AG04450 (cell line): Measurements from ENCODE around the gene PPIF. TPM values are rescaled to one million over a fixed set of nuclear protein-coding genes. Genes with fewer than 3 reads are reported as not detected.
"Not testable (repeated sequence)": the region's sequence is repeated elsewhere in the genome, so short reads cannot be mapped to it uniquely, and the experiment has no call there.

Experiments used
- CTCF ChIA-PET: fragments of 300-600, 350-600 bp; formaldehyde crosslinking; extraction: SDS; loops from one replicate; lab custom pipeline; 2022; ENCODE audit warnings: antibody characterized with exemption, inconsistent platforms; lab: Charles Lee
- POLR2A ChIA-PET: fragments of 350-600 bp; formaldehyde crosslinking; extraction: SDS; loops from one replicate; lab custom pipeline; 2021; ENCODE audit warnings: antibody characterized with exemption, inconsistent platforms; lab: Yijun Ruan, JAX
- DNase-seq: peaks from one replicate; pipeline ENCODE4 v3.0.0-alpha.2; 2011; ENCODE audit warnings: low read depth, low spot score
- H3K27ac ChIP-seq: one replicate; pipeline ENCODE4 v1.5.1; 2012; ENCODE audit warnings: low read depth, low read length, control low read depth
- H3K27me3 ChIP-seq: one replicate; pipeline ENCODE4 v1.6.0; 2012; ENCODE audit warnings: low read length; ENCODE audit not compliant: control insufficient read depth, insufficient read depth
- H3K4me3 ChIP-seq: 2 replicates; pipeline ENCODE4 v1.5.1; 2011; ENCODE audit warnings: mild to moderate bottlenecking, low read depth, low read length, control low read depth
- H3K9me3 ChIP-seq: 2 replicates; pipeline ENCODE4 v1.5.1; 2012; ENCODE audit warnings: low read length; ENCODE audit not compliant: control insufficient read depth, insufficient read depth
- CTCF ChIP-seq: IDR thresholded peaks from 2 replicates; pipeline ENCODE4 v1.5.1; 2011; ENCODE audit warnings: low read depth, low read length, control low read depth, inconsistent platforms
- polyA plus RNA-seq: library from polyadenylated mRNA; depleted of rRNA; stranded (reverse); fragments of >200 nt; gene quantifications from 2 replicates; pipeline ENCODE4 v1.2.3, GENCODE V29; 2011

Gene PPIF
- polyA plus RNA-seq, 1 experiment = 68.6 TPM

GRCh38 chr10:79335094-79335469 lies 12.2 kb upstream of the PPIF start:
- Histone ChIP-seq H3K27me3 (no peaks in the 10 kb centered on the region), H3K9me3 (peaks cover 5% of the 10 kb centered on the region), H3K27ac (no peak overlapping the region), H3K4me3 (no peak overlapping the region)
- ChIA-PET CTCF (no interaction called here), POLR2A (interaction anchor here (0.8 to 2.0 kb wide), 2 partner anchors 8 to 13 kb away, joined by 3 to 7 read pairs; no protein-coding TSS in a partner anchor)
- no peak for DNase-seq
- no peak for TF ChIP-seq CTCF

GRCh38 chr10:79335470-79336235 lies 11.6 kb upstream of the PPIF start:
- no peak for DNase-seq
- CTCF ChIA-PET = interaction anchor here (1.8 kb wide), 1 partner anchor 10 kb away, joined by 7 read pairs; no protein-coding TSS in a partner anchor

GRCh38 chr10:79336276-79336675 lies 11.0 kb upstream of the PPIF start:
- peaks cover 5% of the 10 kb centered on the region for H3K9me3 ChIP-seq
- no peak for DNase-seq
- H3K4me3 ChIP-seq = no peak overlapping the region
- CTCF ChIA-PET = interaction anchor here (1.8 kb wide), 1 partner anchor 10 kb away, joined by 7 read pairs; no protein-coding TSS in a partner anchor
- H3K27ac ChIP-seq = no peak overlapping the region
- POLR2A ChIA-PET = no interaction called here
- H3K27me3 ChIP-seq = no peaks in the 10 kb centered on the region
- no peak for TF ChIP-seq CTCF

More at GRCh38 chr10:79335470-79336235, 11.6 kb upstream of the PPIF start:
- H3K9me3 ChIP-seq = peaks cover 5% of the 10 kb centered on the region
- TF ChIP-seq CTCF = no peak
- no peaks in the 10 kb centered on the region for H3K27me3 ChIP-seq
- no peak overlapping the region for H3K27ac ChIP-seq
- no peak overlapping the region for H3K4me3 ChIP-seq
- POLR2A ChIA-PET = interaction anchor here (2.0 kb wide), 1 partner anchor 12 kb away, joined by 7 read pairs; no protein-coding TSS in a partner anchor

GRCh38 chr10:79336739-79337138 lies 10.5 kb upstream of the PPIF start:
- Histone ChIP-seq H3K27me3 (no peaks in the 10 kb centered on the region), H3K9me3 (peaks cover 5% of the 10 kb centered on the region), H3K4me3 (no peak overlapping the region), H3K27ac (no peak overlapping the region)
- TF ChIP-seq CTCF = no peak
- no peak for DNase-seq
- CTCF ChIA-PET = interaction anchor here (1.8 kb wide), 1 partner anchor 9 kb away, joined by 7 read pairs; no protein-coding TSS in a partner anchor
- POLR2A ChIA-PET = interaction anchor here (0.9 kb wide), 1 partner anchor 10 kb away, joined by 4 read pairs; the partner anchor contains the start of gene PPIF

- DNase-seq, H3K9me3 ChIP-seq, H3K27me3 ChIP-seq, H3K27ac ChIP-seq, POLR2A ChIA-PET, H3K4me3 ChIP-seq: not testable (repeated sequence)
- CTCF ChIA-PET = interaction anchor here (1.8 kb wide), 1 partner anchor 8 kb away, joined by 7 read pairs; no protein-coding TSS in a partner anchor
These were observed 9.3 kb upstream of the PPIF start for GRCh38 chr10:79337783-79338469.
